DND-41 (cell line): ENCODE measurements around the gene PIGV.

ENCODE experiments used
- ATAC-seq: fragments of 200-7000 bp; cut with Tn5 transposase; 3 replicates; pipeline ENCODE4 v1.9.1; 2021; ENCODE audit warnings: low read depth; ENCODE audit not compliant: insufficient read depth
- DNase-seq: peaks from one replicate; pipeline ENCODE4 v3.0.0-alpha.2; 2020
- H2AFZ ChIP-seq: 2 replicates; pipeline ENCODE4 v1.6.0; 2012; ENCODE audit warnings: low read depth, low read length
- H3K27ac ChIP-seq: 2 replicates; pipeline ENCODE4 v1.5.1; 2012; ENCODE audit warnings: low read length, inconsistent platforms
- H3K27me3 ChIP-seq: fragments of 200-600 bp; sonication (generic); 2 replicates; pipeline ENCODE4 v1.6.0; 2012; ENCODE audit warnings: low read length, mild to moderate bottlenecking, inconsistent platforms; ENCODE audit not compliant: insufficient read depth, poor library complexity
- H3K36me3 ChIP-seq: 2 replicates; pipeline ENCODE4 v1.5.1; 2012; ENCODE audit warnings: low read length, inconsistent platforms; ENCODE audit not compliant: insufficient read depth
- H3K4me1 ChIP-seq: 2 replicates; pipeline ENCODE4 v1.5.1; 2012; ENCODE audit warnings: mild to moderate bottlenecking, low read length; ENCODE audit not compliant: insufficient read depth
- H3K4me2 ChIP-seq: 2 replicates; pipeline ENCODE4 v1.6.0; 2012; ENCODE audit warnings: mild to moderate bottlenecking, moderate library complexity, low read length, inconsistent platforms; ENCODE audit not compliant: insufficient read depth
- H3K4me3 ChIP-seq, 2 experiments: fragments of 200-600 bp in 1 of 2; shearing (Covaris generic) in 1 of 2; 2 replicates each; pipeline ENCODE4 v1.5.1; 2012 to 2016; ENCODE audit warnings: inconsistent platforms in 2 of 2, low read length in 2 of 2, mild to moderate bottlenecking in 2 of 2, low read depth in 1 of 2, moderate library complexity in 1 of 2
- H3K79me2 ChIP-seq: 2 replicates; pipeline ENCODE4 v1.6.0; 2012; ENCODE audit warnings: low read length, inconsistent platforms; ENCODE audit not compliant: insufficient read depth
- H3K9ac ChIP-seq: 2 replicates; pipeline ENCODE4 v1.6.0; 2012; ENCODE audit warnings: low read depth, mild to moderate bottlenecking, inconsistent platforms, low read length, moderate library complexity
- H3K9me3 ChIP-seq: 2 replicates; pipeline ENCODE4 v1.5.1; 2012; ENCODE audit warnings: low read length, moderate library complexity, mild to moderate bottlenecking, inconsistent platforms; ENCODE audit not compliant: insufficient read depth, severe bottlenecking
- H4K20me1 ChIP-seq: 2 replicates; pipeline ENCODE4 v1.6.0; 2012; ENCODE audit warnings: low read length; ENCODE audit not compliant: insufficient read depth
- CTCF ChIP-seq: IDR thresholded peaks from 2 replicates; pipeline ENCODE4 v1.5.1; 2012; ENCODE audit warnings: borderline replicate concordance, low read length, moderate library complexity, mild to moderate bottlenecking; ENCODE audit not compliant: poor library complexity, severe bottlenecking; ENCODE audit errors: extremely low read depth
- EZH2 ChIP-seq: IDR thresholded peaks from 3 replicates; pipeline ENCODE4 v1.6.1; 2012; ENCODE audit warnings: borderline replicate concordance, low read depth, mild to moderate bottlenecking, moderate library complexity, low read length, inconsistent platforms; ENCODE audit not compliant: severe bottlenecking

PIGV gene

DNA sequence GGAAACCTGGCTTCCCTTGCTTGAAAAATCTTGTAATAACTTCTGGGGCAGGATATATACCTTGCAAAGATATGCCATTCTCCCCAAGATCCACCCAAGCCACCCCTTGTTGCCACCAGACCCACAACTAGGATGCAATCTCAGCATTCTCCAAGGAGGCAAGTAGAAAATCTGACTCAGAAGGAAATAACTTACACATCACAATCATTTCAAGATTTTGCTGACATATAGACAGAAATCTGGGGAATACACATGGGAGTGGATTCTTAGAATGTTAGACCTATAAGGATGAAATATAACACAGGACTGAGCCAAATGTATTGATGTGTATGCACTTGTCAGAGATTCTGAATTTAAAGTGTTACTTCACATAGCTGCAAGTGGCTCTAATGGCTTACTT lies 24.0 kb downstream of the PIGV start:
- TF ChIP-seq EZH2, result no peak
- no peak for TF ChIP-seq CTCF
- no peak overlapping the region for H3K4me2 ChIP-seq
- no peaks in the 10 kb centered on the region for H3K79me2 ChIP-seq

GRCh38 chr1:26814377-26814776 lies 26.6 kb downstream of the PIGV start:
- Histone ChIP-seq H3K27me3 (no peaks in the 10 kb centered on the region), H2AFZ (no peak overlapping the region), H3K9ac (no peak overlapping the region), H3K4me1 (no peaks in the 10 kb centered on the region), H3K79me2 (no peaks in the 10 kb centered on the region), H3K27ac (no peak overlapping the region), H4K20me1 (no peaks in the 10 kb centered on the region), H3K36me3 (no peaks in the 10 kb centered on the region), H3K4me2 (no peak overlapping the region), H3K4me3 (no peak overlapping the region), H3K9me3 (no peaks in the 10 kb centered on the region)
- ATAC-seq, result no peak
- DNase-seq, result no peak
- TF ChIP-seq CTCF (no peak), EZH2 (no peak)

More for the DNA sequence above, 24.0 kb downstream of the PIGV start:
- H3K4me3 ChIP-seq, result no peak overlapping the region
- no peak overlapping the region for H2AFZ ChIP-seq
- H4K20me1 ChIP-seq, result no peaks in the 10 kb centered on the region
- ATAC-seq (no peak), DNase-seq (no peak)
- H3K27ac ChIP-seq, result no peak overlapping the region
- H3K36me3 ChIP-seq, result no peaks in the 10 kb centered on the region
- H3K9ac ChIP-seq, result no peak overlapping the region
- H3K27me3 ChIP-seq, result no peaks in the 10 kb centered on the region
- H3K4me1 ChIP-seq, result no peaks in the 10 kb centered on the region
- H3K9me3 ChIP-seq, result no peaks in the 10 kb centered on the region

DNA sequence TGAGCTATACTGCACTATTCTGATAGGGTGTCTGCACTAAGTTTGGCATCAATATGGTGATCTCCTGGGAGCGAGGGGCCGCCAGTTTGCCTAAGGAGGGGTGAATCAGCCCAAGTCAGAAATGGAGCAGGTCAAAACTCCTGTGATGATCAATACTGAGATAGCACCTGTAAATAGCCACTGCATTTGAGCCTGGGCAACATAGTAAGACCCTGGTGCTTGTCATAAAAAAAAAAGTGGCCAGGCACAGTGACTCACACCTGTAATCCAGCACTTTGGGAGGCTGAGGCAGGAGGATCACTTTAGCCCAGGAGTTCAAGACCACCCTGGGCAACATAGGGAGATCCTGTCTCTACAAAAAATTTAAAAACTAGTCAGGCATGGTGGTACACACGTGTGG lies 27.1 kb downstream of the PIGV start:
- Histone ChIP-seq H3K4me1 (no peaks in the 10 kb centered on the region), H2AFZ (no peak overlapping the region), H4K20me1 (no peaks in the 10 kb centered on the region), H3K4me3 (no peak overlapping the region), H3K9me3 (no peaks in the 10 kb centered on the region), H3K27ac (no peak overlapping the region), H3K27me3 (no peaks in the 10 kb centered on the region), H3K9ac (no peak overlapping the region), H3K4me2 (no peak overlapping the region), H3K79me2 (no peaks in the 10 kb centered on the region), H3K36me3 (no peaks in the 10 kb centered on the region)
- no peak for ATAC-seq
- no peak for DNase-seq
- TF ChIP-seq CTCF (no peak), EZH2 (no peak)

DNA sequence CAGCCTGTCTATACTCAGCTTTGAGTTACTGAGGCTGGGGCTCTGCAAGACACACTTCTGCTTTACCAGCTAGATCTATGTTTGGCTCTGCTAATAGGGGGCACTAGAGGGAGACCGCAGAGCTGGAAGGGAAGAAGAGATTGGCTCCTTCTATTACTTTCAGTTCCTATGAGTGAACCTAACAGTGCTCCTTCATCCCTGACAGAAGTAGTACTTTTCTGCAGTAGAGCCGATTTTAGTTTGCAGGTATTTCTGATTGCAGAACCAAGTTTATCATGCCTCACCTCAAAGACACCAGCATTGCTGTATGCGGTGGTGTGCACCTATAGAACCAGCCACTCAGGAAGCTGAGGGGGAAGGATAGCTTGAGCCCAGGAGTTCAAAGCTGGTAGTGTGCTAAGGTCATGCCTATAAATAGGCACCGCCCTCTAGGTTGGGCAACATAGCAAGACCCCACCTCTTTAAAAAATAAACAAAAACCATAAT lies 33.1 kb downstream of the PIGV start:
- peak; percentile 50 for TF ChIP-seq CTCF
- TF ChIP-seq EZH2, result no peak
- Histone ChIP-seq H4K20me1 (no peaks in the 10 kb centered on the region), H3K27me3 (no peaks in the 10 kb centered on the region), H3K79me2 (no peaks in the 10 kb centered on the region), H3K36me3 (no peaks in the 10 kb centered on the region), H3K4me2 (no peak overlapping the region), H3K4me1 (peaks cover 5% of the 10 kb centered on the region), H3K27ac (no peak overlapping the region), H3K9me3 (no peaks in the 10 kb centered on the region), H2AFZ (no peak overlapping the region; the same call in 1 of the 2 replicates), H3K9ac (no peak overlapping the region), H3K4me3 (no peak overlapping the region)
- ATAC-seq (peak; percentile 77), DNase-seq (no peak)
